Esophagus mucosa (tissue), 1 donor: ENCODE measurements around the gene ABLIM2. TPM values are rescaled to one million over a fixed set of nuclear protein-coding genes. Genes with fewer than 3 reads are reported as not detected.
"Not testable (repeated sequence)": the region's sequence is repeated elsewhere in the genome, so short reads cannot be mapped to it uniquely, and the experiment has no call there.

Source experiments
- ATAC-seq: fragments of 200-7000 bp; cut with Tn5 transposase; one replicate; pipeline ENCODE4 v1.9.1; 2020
- total RNA-seq: library from RNA; stranded (reverse); gene quantifications from one replicate; pipeline ENCODE4 v1.2.4, GENCODE V29; 2023
- donor health status: DM: yes; HTN: yes; CAD: no.

The ABLIM2 gene
- total RNA-seq, 1 donor from 2014 or later, result 20.1 TPM

DNA sequence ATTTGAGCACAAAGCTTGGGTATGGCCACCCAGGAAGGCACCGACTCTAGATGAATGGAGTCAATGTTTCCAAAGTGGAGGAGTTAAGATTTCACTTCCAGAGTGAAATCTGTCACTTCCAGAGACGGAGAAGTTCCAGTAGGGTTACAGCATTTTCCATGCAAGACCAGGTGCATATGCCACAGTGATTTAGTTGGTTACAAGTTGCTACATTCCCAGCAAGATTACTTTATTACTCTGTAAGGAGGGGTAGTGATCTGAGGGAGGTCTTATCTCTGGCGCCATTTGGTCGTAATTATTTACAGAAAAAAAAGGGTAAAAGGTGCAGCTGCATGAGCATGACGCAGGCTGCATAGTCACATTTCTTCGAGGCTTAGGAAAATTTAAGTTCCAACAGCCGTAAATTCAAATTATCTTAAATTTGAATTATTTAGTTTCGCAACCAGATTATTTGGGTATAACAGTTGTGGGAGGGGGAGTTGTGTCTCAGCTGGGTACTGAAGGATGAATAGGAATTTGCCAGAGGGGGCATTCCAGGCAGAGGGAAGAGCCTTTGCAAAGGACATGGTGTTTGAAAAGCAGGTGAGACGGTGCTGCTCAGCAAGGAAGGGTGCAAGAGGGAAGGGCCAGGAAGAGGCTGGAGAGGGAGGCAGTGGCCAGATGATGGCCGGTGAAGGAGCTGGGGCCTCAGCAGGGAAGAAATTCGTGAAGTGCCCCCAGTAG lies 201.5 kb downstream of the ABLIM2 start:
- ATAC-seq, result no peak

DNA sequence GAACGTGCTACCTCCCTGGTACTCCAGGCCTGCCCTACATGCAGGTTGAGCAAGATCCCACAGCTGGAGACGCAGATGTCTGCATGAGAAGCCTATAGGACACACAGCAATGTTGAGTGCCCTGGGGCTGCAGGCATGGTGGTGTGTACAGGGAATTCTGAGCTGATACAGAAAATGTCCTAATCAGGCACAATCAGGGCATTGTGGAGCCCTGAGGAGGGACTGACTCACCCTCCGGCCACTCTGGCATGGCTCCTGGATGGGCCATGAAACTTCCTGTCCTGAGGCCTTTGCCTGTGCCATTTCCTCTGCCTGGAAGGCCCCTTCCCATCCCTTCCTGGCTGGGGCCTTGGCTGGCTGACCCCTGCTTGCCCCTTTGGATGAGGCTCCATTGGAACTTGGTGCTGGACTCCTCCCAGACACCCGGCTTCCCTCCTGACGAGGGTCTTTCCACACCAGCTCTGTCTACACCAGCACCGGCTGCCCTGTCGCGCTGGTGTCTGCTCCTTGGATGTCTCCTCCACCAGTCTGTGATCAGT lies 202.3 kb downstream of the ABLIM2 start:
- peak; percentile 42 for ATAC-seq

- ATAC-seq, result no peak
Measured at GRCh38 chr4:7955393-7955792, 203.2 kb downstream of the ABLIM2 start.

GRCh38 chr4:7952615-7953014 lies 206.0 kb downstream of the ABLIM2 start:
- ATAC-seq, result no peak

GRCh38 chr4:7950301-7951092 lies 208.1 kb downstream of the ABLIM2 start:
- ATAC-seq, result no peak

GRCh38 chr4:7949759-7950158 lies 208.9 kb downstream of the ABLIM2 start:
- no peak for ATAC-seq

DNA sequence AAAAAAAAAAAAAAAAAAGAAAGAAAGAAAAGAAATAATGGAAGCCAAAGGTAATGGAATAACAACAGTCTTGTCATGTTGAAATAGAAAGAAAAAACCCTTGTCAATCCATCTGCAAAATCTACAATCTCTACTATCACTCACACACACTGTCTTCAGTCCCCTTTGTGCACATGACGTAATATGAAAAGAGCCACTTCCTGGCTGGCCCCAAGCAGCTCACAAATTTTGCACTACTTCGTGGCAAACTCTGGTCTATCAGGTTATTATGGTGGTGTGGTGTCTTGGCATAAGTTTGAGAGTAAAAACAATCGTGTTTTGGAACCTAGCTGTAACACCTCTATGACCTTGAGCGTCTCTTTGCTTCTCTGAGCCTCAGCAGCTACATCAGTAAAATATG lies 210.7 kb downstream of the ABLIM2 start:
- ATAC-seq, result no peak

DNA sequence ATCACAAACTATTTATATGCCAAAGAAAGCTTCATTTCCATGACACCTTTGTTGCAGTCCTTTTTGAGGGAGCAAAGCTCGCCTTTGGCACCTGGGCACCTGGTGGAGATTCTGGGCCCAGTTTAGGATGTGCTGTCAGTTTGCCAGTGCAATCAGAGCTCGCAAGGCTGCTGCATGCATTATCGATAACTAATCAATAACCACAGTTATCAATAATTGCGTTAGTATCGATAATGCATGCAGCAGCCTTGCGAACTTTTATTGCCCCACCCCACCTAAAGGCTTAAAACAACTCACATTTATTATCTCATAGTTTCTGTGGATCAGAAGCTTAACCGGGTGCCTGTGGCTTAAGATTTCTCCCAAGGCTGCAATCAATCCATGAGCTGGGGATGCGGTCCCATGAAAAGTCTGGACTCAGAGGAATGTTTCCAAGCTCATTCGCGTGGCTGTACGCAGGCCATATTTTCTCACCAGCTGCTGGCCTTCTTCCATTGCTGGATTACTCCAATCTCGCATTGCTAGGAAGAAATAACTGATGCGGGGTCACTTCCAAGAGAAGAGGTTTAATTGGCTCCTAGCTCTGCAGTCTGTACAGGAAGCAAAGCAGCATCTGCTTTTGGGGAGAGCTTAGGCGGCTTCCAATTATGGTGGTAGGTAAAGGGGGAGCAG lies 212.8 kb downstream of the ABLIM2 start:
- ATAC-seq, result no peak

DNA sequence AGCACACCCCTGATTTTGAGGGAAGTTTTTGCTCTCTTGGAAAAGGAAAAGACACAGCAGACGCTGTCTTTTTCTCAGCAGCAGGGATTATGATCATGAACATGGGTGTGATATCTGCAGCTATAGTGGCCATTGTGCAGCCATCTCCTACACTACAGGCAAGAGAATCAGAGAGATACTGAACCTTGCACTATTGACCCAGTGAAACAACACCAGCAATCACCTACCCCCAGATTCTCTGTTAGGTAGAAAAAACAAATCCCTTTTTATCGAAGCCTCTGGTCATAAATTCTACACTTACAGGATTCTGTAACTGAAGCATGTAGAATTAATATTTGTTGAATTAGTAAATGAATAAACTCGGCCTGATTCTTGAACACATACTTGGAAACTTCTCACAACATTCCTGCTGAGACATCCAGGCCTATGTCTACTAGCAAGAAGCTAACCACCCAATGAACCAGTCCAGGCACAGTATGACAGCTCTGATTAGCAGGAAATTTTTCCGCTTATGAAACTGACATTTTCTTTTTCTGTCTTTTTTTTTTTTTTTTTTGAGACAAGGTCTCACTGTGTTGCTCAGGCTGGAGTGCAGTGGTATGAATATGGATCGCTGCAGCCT lies 213.9 kb downstream of the ABLIM2 start:
- ATAC-seq, result no peak

DNA sequence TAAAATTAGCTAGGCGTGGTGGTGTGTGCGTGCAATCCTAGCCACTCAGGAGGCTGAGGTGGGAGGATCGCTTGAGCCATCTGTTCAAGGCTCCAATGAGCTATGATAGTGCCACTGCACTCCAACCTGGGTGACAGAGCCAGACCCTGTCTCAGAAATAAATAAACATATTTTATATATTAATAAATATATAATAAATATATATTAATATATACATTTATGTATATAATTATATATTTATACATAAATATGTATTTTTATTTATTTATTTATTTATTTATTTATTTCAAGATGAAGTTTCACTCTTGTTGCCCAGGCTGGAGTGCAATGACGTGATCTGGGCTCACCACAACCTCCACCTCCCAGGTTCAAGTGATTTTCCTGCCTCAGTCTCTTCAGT lies 214.9 kb downstream of the ABLIM2 start:
- not testable (repeated sequence) for ATAC-seq

- ATAC-seq, result no peak
Measured at GRCh38 chr4:7943211-7943610, 215.4 kb downstream of the ABLIM2 start.

GRCh38 chr4:7941965-7942496 lies 216.6 kb downstream of the ABLIM2 start:
- ATAC-seq, result no peak

- ATAC-seq, result no peak
Measured at GRCh38 chr4:7941111-7941964, 217.3 kb downstream of the ABLIM2 start.

- ATAC-seq, result peak; percentile 97
Measured at GRCh38 chr4:7939377-7940108, 219.1 kb downstream of the ABLIM2 start, which contains the start of gene AFAP1. Gene AFAP1, minus strand, starts transcription at chr4:7939861. Its CDS starts 67,783 bp downstream, at chr4:7872078.

DNA sequence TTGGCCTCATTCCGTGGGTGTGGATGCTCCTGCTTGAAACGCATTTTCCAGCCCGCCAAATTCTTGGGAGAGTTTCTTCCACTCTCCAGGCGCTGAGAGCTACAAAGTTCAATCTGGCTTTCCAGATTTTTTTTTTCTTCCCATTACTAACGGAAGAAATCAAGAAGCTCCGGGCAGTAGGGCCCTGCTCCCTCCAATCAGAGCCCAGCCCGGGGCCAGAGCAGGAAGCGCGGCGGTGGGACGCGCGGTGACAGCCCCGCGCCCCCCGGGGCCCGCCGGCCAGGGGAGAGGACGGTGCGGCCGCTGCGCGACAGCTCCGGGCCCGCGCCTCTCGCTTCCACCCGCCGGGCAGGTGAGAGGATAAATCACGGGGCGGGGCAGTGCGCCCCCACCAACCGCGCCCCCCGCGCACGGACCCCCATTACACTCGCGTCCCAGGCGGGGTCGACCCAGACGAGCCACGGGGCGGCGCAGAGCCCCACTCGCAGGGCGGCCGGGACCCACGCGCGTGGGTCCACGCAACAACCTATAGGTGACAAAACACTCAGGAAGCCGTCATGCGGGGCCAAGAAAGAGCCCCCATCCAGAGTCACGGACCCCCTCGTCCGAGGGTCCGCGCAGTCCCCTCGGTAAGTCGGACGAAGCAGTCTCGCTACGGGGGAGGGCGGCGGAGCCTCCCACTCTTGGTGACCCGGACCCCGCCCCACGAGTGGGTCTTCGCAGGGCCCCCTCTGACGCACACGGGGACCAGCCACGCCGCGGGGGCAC lies 219.8 kb downstream of the ABLIM2 start:
- peak; percentile 32 for ATAC-seq

DNA sequence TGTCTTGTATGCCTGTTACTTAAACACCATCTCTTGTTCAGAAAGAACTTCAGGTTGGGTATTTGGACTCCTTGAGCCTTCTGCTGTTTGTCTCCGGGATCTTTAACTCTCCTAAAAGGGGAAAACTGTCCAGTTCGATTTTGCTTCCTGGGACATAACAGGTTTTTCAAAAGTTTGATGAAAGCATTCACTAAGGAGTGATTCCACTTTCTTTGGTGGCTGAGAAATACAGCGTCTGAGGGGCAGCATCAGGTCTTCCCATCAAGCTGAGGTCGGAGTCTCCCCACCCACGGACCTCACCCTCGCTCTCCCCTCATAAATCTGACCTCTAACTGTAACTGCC lies 220.4 kb downstream of the ABLIM2 start:
- no peak for ATAC-seq

DNA sequence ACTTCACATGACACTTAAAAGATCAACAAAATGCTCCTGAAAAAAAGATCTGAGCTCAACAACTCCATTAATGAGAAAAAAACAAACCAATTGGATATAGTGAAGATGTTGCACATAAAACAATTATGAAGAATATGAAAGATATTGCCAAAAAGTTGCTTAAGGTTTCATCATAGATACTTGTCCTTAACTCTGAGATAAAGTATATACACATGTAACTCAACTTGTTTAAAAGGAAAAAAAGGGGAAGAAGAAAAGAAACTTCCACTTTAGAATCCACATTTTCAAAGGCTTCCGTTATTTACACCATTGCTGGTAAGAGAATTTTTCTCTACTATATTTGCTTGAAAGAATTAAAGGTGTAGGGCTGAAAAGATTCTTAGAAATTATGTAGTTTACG lies 221.6 kb downstream of the ABLIM2 start:
- no peak for ATAC-seq

DNA sequence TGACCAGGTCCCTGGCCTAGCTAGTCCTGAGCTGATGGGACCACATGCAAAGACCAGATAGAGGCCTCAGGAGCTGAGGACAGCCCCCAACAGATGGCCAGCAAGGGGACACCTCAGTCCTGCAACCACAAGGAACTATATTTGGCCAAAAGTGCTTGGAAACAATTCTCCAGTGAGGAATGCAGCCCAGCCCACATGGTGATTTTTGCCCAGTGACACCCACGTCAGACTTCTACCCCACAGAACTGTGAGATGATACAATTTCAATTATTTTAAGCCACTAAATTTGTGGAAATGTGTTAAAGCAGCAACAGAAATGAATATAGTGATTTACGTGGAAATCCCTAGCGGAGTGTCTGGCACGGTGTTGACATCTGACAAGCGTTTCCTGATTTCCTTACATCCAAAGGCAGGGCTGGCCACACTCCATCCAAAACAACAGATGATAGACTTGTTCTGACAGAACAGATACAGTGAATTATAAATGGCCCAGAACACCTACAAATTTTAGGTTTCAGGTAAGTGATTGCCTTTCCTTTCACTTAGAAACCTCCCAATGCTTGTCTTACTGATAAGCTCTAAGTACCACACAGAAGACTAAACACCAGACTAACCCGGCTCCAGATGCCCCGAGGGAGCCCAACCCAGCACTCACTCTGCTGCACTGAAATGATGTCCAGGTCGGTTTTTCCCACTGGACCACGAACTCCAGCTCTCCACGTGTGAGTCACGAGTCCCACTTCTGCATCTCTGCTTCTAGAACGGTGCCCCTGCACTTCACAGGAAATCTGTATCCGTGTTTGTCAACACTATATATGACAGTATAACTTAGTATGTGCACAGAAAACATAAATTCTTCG lies 224.7 kb downstream of the ABLIM2 start:
- ATAC-seq, result no peak

DNA sequence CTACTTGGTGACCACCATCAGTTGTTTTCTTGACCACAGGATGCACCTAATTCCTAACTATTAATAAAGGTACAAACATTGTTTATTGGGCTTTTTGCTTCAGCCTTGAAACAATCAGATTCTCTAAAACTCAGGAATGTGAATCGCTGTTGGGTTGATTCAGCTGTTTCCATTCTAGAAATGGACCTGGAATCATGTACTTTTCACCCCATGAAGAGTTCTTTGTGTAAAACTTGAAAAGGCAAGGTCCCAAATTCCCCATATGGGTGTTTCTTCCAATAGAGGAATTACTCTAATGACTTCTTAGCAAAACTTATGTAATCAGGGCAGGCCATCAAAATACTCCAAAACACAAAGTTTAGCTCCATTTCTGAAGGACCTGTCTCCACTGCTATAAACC lies 226.3 kb downstream of the ABLIM2 start:
- ATAC-seq, result no peak
